Smooth muscle cell (in vitro differentiated cells): Measurements from ENCODE around the gene THRA. TPM values are rescaled to one million over a fixed set of nuclear protein-coding genes. Genes with fewer than 3 reads are reported as not detected.

Source experiments
- DNase-seq: peaks from one replicate; lab custom pipeline; 2025; ENCODE audit not compliant: unreplicated experiment; lab: John Stamatoyannopoulos, UW
- H2AFZ ChIP-seq: fragments of 200-600 bp; sonication (generic); 2 replicates; pipeline ENCODE4 v1.6.0; 2016; ENCODE audit warnings: antibody characterized with exemption, low read depth, mild to moderate bottlenecking
- H3F3A ChIP-seq: fragments of 200-600 bp; sonication (generic); 2 replicates; pipeline ENCODE4 v1.6.0; 2017; ENCODE audit warnings: antibody characterized with exemption, low read depth
- H3K27ac ChIP-seq: fragments of 200-600 bp; sonication (generic); 2 replicates; pipeline ENCODE4 v1.5.1; 2016; ENCODE audit warnings: low read depth, mild to moderate bottlenecking
- H3K27me3 ChIP-seq: fragments of 200-600 bp; sonication (generic); 2 replicates; pipeline ENCODE4 v1.6.1; 2016; ENCODE audit warnings: low read depth, mild to moderate bottlenecking
- H3K36me3 ChIP-seq: fragments of 200-600 bp; sonication (generic); 2 replicates; pipeline ENCODE4 v1.5.1; 2016; ENCODE audit warnings: low read depth
- H3K4me1 ChIP-seq: fragments of 200-600 bp; sonication (generic); 2 replicates; pipeline ENCODE4 v1.5.1; 2016; ENCODE audit warnings: low read depth
- H3K4me2 ChIP-seq: fragments of 200-600 bp; sonication (generic); 2 replicates; pipeline ENCODE4 v1.6.0; 2016; ENCODE audit warnings: mild to moderate bottlenecking
- H3K4me3 ChIP-seq: fragments of 200-600 bp; sonication (generic); 2 replicates; pipeline ENCODE4 v1.5.1; 2016; ENCODE audit warnings: mild to moderate bottlenecking
- H3K79me2 ChIP-seq: fragments of 200-600 bp; sonication (generic); 2 replicates; pipeline ENCODE4 v1.6.0; 2016; ENCODE audit warnings: low read depth, mild to moderate bottlenecking
- H3K9ac ChIP-seq: fragments of 200-600 bp; sonication (generic); 2 replicates; pipeline ENCODE4 v1.6.0; 2016; ENCODE audit warnings: low read depth
- H3K9me3 ChIP-seq: fragments of 200-600 bp; sonication (generic); replicated peaks from 2 replicates; pipeline ENCODE4 v1.5.1; 2016; ENCODE audit warnings: low read depth
- H4K20me1 ChIP-seq: fragments of 200-600 bp; sonication (generic); 2 replicates; pipeline ENCODE4 v1.6.0; 2016; ENCODE audit warnings: low read depth
- CTCF ChIP-seq: fragments of 200-600 bp; sonication (generic); IDR thresholded peaks from 2 replicates; pipeline ENCODE4 v1.5.1; 2017; ENCODE audit warnings: borderline replicate concordance, mild to moderate bottlenecking, antibody characterized with exemption; ENCODE audit not compliant: insufficient read depth, poor library complexity, severe bottlenecking
- WGBS: methylation state at CpG from one replicate; pipeline ENCODE4 v1.1.7; 2016; ENCODE audit warnings: low lambda C conversion rate; 5-methylcytosine and 5-hydroxymethylcytosine counted together
- polyA plus RNA-seq: library from polyadenylated mRNA; unstranded; fragments of >200 nt; fragmentation: Nextera tagmentation; extraction: Ambion mirVana; gene quantifications from 2 replicates; pipeline ENCODE4 v1.2.1, GENCODE V29; 2016
- total RNA-seq: library from RNA; depleted of rRNA; stranded (reverse); fragments of >200 nt; gene quantifications from 2 replicates; pipeline ENCODE4 v1.2.3, GENCODE V29; 2014

THRA gene
- total and polyA plus RNA-seq, 2 experiments from 2014 or later = 15.6 to 21.2 TPM

DNA sequence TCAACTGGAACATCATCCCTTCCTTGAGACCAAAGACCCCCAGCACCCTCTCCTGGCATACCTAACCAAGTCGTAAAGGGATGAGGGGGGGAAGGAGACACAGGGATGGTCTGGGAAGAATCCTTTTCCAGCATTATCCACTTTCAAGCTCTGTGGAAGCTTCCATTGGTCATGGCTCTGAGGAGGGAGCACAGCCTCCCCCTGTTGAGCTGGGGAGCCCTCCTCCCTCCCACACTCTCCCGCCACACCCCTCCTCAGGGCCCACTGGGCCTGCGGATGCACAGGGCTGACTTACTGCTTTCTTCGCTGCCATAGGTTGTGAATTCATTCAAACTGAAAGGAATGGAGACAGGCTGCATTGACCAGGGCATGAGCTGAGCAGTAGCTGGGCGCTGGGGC, 35.2 kb upstream of the THRA start:
- H3K79me2 ChIP-seq = no peaks in the 10 kb centered on the region
- no peak overlapping the region for H3K4me3 ChIP-seq
- WGBS = 93% methylated on average over 5 of the region's 5 CpGs

DNA sequence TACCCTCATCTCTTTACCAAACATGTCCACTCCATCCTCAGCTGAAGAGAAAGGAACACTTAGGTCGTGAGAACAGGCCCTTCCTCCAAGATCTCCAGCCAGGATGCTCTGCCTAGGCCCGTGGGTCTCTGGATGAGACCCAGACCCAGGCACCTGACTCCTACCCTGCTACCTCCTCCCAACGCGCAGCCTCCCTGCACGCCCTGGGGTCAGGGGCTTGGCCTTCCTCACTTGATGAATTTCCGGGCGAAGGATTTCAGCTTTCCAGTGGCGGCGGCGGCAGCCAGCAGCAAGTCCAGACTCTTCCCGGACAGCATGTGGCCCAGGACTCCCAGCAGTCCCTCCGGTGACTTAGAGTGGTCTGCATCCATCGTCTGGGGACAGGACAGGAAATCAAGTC, 34.2 kb upstream of the THRA start:
- H3K4me2 ChIP-seq = no peak overlapping the region
- DNase-seq = no peak
- H3K36me3 ChIP-seq = peaks cover 9% of the 10 kb centered on the region
- no peak overlapping the region for H3K9ac ChIP-seq
- H3F3A ChIP-seq = no peaks in the 10 kb centered on the region
- H3K4me3 ChIP-seq = no peak overlapping the region
- H3K27me3 ChIP-seq = no peaks in the 10 kb centered on the region
- no peaks in the 10 kb centered on the region for H4K20me1 ChIP-seq
- H3K27ac ChIP-seq = no peak overlapping the region
- H3K9me3 ChIP-seq = no peaks in the 10 kb centered on the region
- TF ChIP-seq CTCF = no peak
- no peak overlapping the region for H2AFZ ChIP-seq
- H3K4me1 ChIP-seq = no peaks in the 10 kb centered on the region
- H3K79me2 ChIP-seq = no peaks in the 10 kb centered on the region
- 96% methylated on average over 13 of the region's 13 CpGs for WGBS

More for the DNA sequence above, 35.2 kb upstream of the THRA start:
- Histone ChIP-seq H3K9ac (no peak overlapping the region), H4K20me1 (no peaks in the 10 kb centered on the region), H3K4me2 (no peak overlapping the region), H3K27ac (no peak overlapping the region), H3K27me3 (no peaks in the 10 kb centered on the region), H3K36me3 (peaks cover 9% of the 10 kb centered on the region), H2AFZ (no peak overlapping the region), H3K4me1 (no peaks in the 10 kb centered on the region), H3K9me3 (no peaks in the 10 kb centered on the region), H3F3A (no peaks in the 10 kb centered on the region)
- no peak for DNase-seq
- no peak for TF ChIP-seq CTCF

DNA sequence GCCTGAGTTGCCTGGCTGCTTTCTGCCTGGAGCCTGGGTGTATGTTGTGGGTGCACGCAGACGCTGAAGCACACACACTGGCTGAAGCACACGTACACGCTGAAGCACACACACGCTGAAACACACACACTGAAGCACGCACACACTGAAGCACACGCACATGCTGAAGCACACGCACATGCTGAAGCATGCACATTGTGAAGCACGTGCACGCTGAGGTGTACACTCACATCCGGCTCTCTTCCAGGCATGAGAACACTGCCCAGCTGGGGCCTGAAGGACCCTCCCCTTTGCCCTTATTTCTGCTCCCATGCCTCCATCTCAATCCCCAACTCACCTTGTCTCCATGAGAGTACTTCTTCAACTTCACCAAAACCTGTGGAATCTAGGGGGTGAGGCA, 31.1 kb upstream of the THRA start:
- Histone ChIP-seq H3K27me3 (no peaks in the 10 kb centered on the region), H4K20me1 (no peaks in the 10 kb centered on the region), H2AFZ (no peak overlapping the region), H3K9me3 (no peaks in the 10 kb centered on the region), H3K9ac (no peak overlapping the region), H3K4me2 (no peak overlapping the region), H3F3A (no peaks in the 10 kb centered on the region), H3K4me1 (no peaks in the 10 kb centered on the region), H3K4me3 (no peak overlapping the region), H3K27ac (no peak overlapping the region), H3K79me2 (no peaks in the 10 kb centered on the region), H3K36me3 (no peaks in the 10 kb centered on the region)
- no peak for DNase-seq
- 97% methylated on average over 11 of the region's 11 CpGs for WGBS
- no peak for TF ChIP-seq CTCF
